Stomach (tissue), 4 donors: ENCODE data around the gene DNAJC6.

Experiments
- CTCF ChIP-seq, 7 experiments: fragments of 450-650 bp in 4 of 7; fragments of 200-600 bp in 3 of 7; sonication (generic) in 3 of 7; IDR thresholded peaks; one replicate each; pipeline ENCODE4 v1.5.1; 2016 to 2019; ENCODE audit warnings: antibody characterized with exemption in 7 of 7, control low read depth in 2 of 7, mild to moderate bottlenecking in 1 of 7
- EP300 ChIP-seq: sonication (generic); formaldehyde crosslinking; IDR thresholded peaks from one replicate; pipeline ENCODE4 v1.6.1; 2017; ENCODE audit warnings: antibody characterized with exemption
- POLR2A ChIP-seq, 4 donors: fragments of 450-650 bp; IDR thresholded peaks; one replicate each; pipeline ENCODE4 v1.6.1; 2016; ENCODE audit warnings: antibody characterized with exemption in 4 of 4, control low read depth in 2 of 4, mild to moderate bottlenecking in 1 of 4, moderate library complexity in 1 of 4
- POLR2AphosphoS5 ChIP-seq, 3 donors: sonication (generic); formaldehyde crosslinking; IDR thresholded peaks; one replicate each; pipeline ENCODE4 v1.6.1; 2016; ENCODE audit warnings: antibody characterized with exemption in 3 of 3

GRCh38 chr1:65267683-65268082 lies 41.7 kb upstream of the DNAJC6 start:
- TF ChIP-seq CTCF (IDR thresholded peaks at IDR 0.05) (no peak), POLR2A (IDR thresholded peaks at IDR 0.05) (no peak), POLR2AphosphoS5 (IDR thresholded peaks at IDR 0.05) (no peak), EP300 (no peak)
